MM.1S (cell line): ENCODE data around the gene CABP7.

ENCODE experiments used
- CTCF ChIP-seq: fragments of 300-600 bp; sonication (generic); IDR thresholded peaks from 2 replicates; pipeline ENCODE4 v1.5.1; 2016; ENCODE audit warnings: antibody characterized with exemption, low read length, mixed read lengths
- EZH2 ChIP-seq: fragments of 300-600 bp; sonication (generic); optimal IDR thresholded peaks from 2 replicates; pipeline ENCODE3; 2017; ENCODE audit warnings: low read depth, mild to moderate bottlenecking, antibody characterized with exemption, low read length, mixed read lengths

- no peak for TF ChIP-seq CTCF
- no peak for TF ChIP-seq EZH2
These were observed 8.7 kb upstream of the CABP7 start for GRCh38 chr22:29710922-29711593.
